Upper lobe of right lung (tissue), 1 donor: ENCODE data around the gene BCL7C. TPM values are rescaled to one million over a fixed set of nuclear protein-coding genes. Genes with fewer than 3 reads are reported as not detected.

Source experiments
- ATAC-seq: fragments of 200-7000 bp; cut with Tn5 transposase; one replicate; pipeline ENCODE4 v1.9.1; 2020; ENCODE audit warnings: mild to moderate bottlenecking, moderate library complexity
- DNase-seq: peaks from one replicate; pipeline ENCODE4 v3.0.0-alpha.2; 2020
- H3K27ac ChIP-seq: fragments of 200-600 bp; one replicate; pipeline ENCODE4 v1.8.0; 2022
- H3K27me3 ChIP-seq: fragments of 200-600 bp; one replicate; pipeline ENCODE4 v1.8.0; 2022; ENCODE audit warnings: mild to moderate bottlenecking
- H3K36me3 ChIP-seq: fragments of 200-600 bp; one replicate; pipeline ENCODE4 v1.8.0; 2022
- H3K4me1 ChIP-seq: fragments of 200-600 bp; one replicate; pipeline ENCODE4 v1.8.0; 2022
- H3K4me3 ChIP-seq: fragments of 200-600 bp; one replicate; pipeline ENCODE4 v1.8.0; 2022; ENCODE audit warnings: mild to moderate bottlenecking
- H3K9me3 ChIP-seq: fragments of 200-600 bp; one replicate; pipeline ENCODE4 v1.8.0; 2022
- CTCF ChIP-seq: fragments of 200-600 bp; IDR thresholded peaks from one replicate; pipeline ENCODE4 v1.8.0; 2022; ENCODE audit warnings: antibody characterized with exemption
- intact Hi-C: fragments of 100-400 bp; cut with DNase I; formaldehyde crosslinking; loops from one replicate; pipeline ENCODE4 v1.11.0; 2022
- total RNA-seq: library from RNA; stranded (reverse); fragmentation: NEBNext Ultra II Directional; extraction: Animal tissue kit (Norgen Biotek cat#: 25700); gene quantifications from one replicate; pipeline ENCODE4 v1.2.1, GENCODE V29; 2021
- donor health status: DM: no; HTN: yes; CAD: no; lungs with severe emphysema.

BCL7C gene
- total RNA-seq, 1 donor from 2014 or later: 25.3 TPM

GRCh38 chr16:30927789-30928378 is 34.0 kb upstream of the BCL7C start:
- ATAC-seq (peak; percentile 1), DNase-seq (no peak)
- Histone ChIP-seq H3K9me3 (no peaks in the 10 kb centered on the region), H3K27ac (no peak overlapping the region), H3K4me3 (no peak overlapping the region), H3K36me3 (peaks cover 25% of the 10 kb centered on the region), H3K4me1 (peaks cover 4% of the 10 kb centered on the region), H3K27me3 (no peaks in the 10 kb centered on the region)
- intact Hi-C loops: no loop called here
- TF ChIP-seq CTCF: no peak

- peaks cover 20% of the 10 kb centered on the region for H3K36me3 ChIP-seq
- peaks cover 4% of the 10 kb centered on the region for H3K4me1 ChIP-seq
- intact Hi-C loops: no loop called here
- ATAC-seq (no peak), DNase-seq (no peak)
- no peaks in the 10 kb centered on the region for H3K9me3 ChIP-seq
- no peaks in the 10 kb centered on the region for H3K27me3 ChIP-seq
- TF ChIP-seq CTCF: no peak
- H3K27ac ChIP-seq: no peak overlapping the region
- H3K4me3 ChIP-seq: no peak overlapping the region
Measured at GRCh38 chr16:30926937-30927788, 33.3 kb upstream of the BCL7C start.

- intact Hi-C loops: no loop called here
- Histone ChIP-seq H3K9me3 (no peaks in the 10 kb centered on the region), H3K27ac (no peak overlapping the region), H3K27me3 (no peaks in the 10 kb centered on the region), H3K4me3 (no peak overlapping the region), H3K4me1 (peaks cover 7% of the 10 kb centered on the region), H3K36me3 (peaks cover 13% of the 10 kb centered on the region)
- no peak for ATAC-seq
- no peak for TF ChIP-seq CTCF
- no peak for DNase-seq
Measured at GRCh38 chr16:30925995-30926811, 32.3 kb upstream of the BCL7C start.

- DNase-seq (no peak), ATAC-seq (no peak)
- no peaks in the 10 kb centered on the region for H3K27me3 ChIP-seq
- H3K4me1 ChIP-seq: peaks cover 8% of the 10 kb centered on the region
- no peak overlapping the region for H3K27ac ChIP-seq
- no peak for TF ChIP-seq CTCF
- peaks cover 7% of the 10 kb centered on the region for H3K36me3 ChIP-seq
- no peak overlapping the region for H3K4me3 ChIP-seq
- no peaks in the 10 kb centered on the region for H3K9me3 ChIP-seq
- intact Hi-C loops: no loop called here
Measured at GRCh38 chr16:30925632-30925987, 31.7 kb upstream of the BCL7C start.

- ATAC-seq (no peak), DNase-seq (no peak)
- Histone ChIP-seq H3K9me3 (no peaks in the 10 kb centered on the region), H3K4me3 (peak overlapping the region; percentile 72), H3K4me1 (peaks cover 8% of the 10 kb centered on the region), H3K27ac (no peak overlapping the region), H3K27me3 (no peaks in the 10 kb centered on the region), H3K36me3 (peaks cover 2% of the 10 kb centered on the region)
- intact Hi-C loops: no loop called here
- TF ChIP-seq CTCF: no peak
Measured at GRCh38 chr16:30924913-30925631, 31.2 kb upstream of the BCL7C start.
